NB4 (cell line): ENCODE measurements around the gene IL32.

Experiments used
- DNase-seq: peaks from one replicate; pipeline ENCODE4 v3.0.0; 2010; ENCODE audit warnings: low read depth
- H3K4me3 ChIP-seq: one replicate; pipeline ENCODE4 v1.5.1; 2011; ENCODE audit warnings: mild to moderate bottlenecking, low read depth, low read length, moderate library complexity
- CTCF ChIP-seq: IDR thresholded peaks from one replicate; pipeline ENCODE4 v1.5.1; 2012; ENCODE audit warnings: low read depth, low read length
- MAX ChIP-seq: IDR thresholded peaks from 2 replicates; pipeline ENCODE4 v1.6.1; 2011; ENCODE audit warnings: low read depth, low read length
- MYC ChIP-seq: IDR thresholded peaks from 2 replicates; pipeline ENCODE4 v1.6.1; 2011; ENCODE audit warnings: low read depth, low read length
- POLR2A ChIP-seq: IDR thresholded peaks from 2 replicates; pipeline ENCODE4 v1.6.1; 2011; ENCODE audit warnings: mild to moderate bottlenecking; ENCODE audit not compliant: insufficient read length; ENCODE audit errors: extremely low read depth

The IL32 gene

GRCh38 chr16:3035289-3035971 is 30.0 kb upstream of the IL32 start:
- TF ChIP-seq POLR2A (no peak), MAX (no peak), MYC (no peak), CTCF (no peak)
- H3K4me3 ChIP-seq = no peak overlapping the region
- DNase-seq = no peak

- no peak for DNase-seq
- no peak for TF ChIP-seq CTCF
- H3K4me3 ChIP-seq = no peak overlapping the region
These were observed 29.3 kb upstream of the IL32 start for GRCh38 chr16:3035972-3036725.

- no peak for DNase-seq
- H3K4me3 ChIP-seq = no peak within 1 kb of the TSS
- TF ChIP-seq POLR2A (no peak), MYC (no peak), MAX (no peak), CTCF (no peak)
These were observed 28.6 kb upstream of the IL32 start, which contains the start of gene BICDL2 for GRCh38 chr16:3036726-3037315. Gene BICDL2, minus strand, starts transcription at chr16:3036944. Its CDS starts 1,448 bp downstream, at chr16:3035496.

DNA sequence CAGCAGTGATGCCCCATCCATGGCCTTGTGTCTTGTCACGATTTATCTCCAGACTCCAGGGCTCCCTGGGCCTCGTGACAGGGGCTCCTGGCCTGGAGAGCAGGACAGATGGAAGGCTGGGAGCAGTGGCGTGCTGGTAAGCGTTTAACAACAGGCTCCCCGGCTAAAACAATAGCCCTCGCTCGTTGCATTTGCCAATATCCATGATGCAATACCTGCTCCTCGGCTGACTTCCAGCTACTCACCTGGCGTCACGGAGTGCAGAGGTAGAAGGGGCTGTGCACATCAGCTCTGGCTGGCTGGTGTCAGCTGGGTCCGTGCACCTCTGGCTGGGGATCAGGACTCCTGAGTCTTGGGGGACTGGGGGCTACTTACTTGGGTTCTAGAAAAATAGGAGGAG is 27.2 kb upstream of the IL32 start:
- no peak for TF ChIP-seq MYC
- no peak for DNase-seq
- H3K4me3 ChIP-seq = no peak overlapping the region

- no peak overlapping the region for H3K4me3 ChIP-seq
- TF ChIP-seq POLR2A = no peak
- TF ChIP-seq MYC = no peak
- TF ChIP-seq CTCF = no peak
- no peak for TF ChIP-seq MAX
- DNase-seq = no peak
These were observed 26.5 kb upstream of the IL32 start for GRCh38 chr16:3038896-3039295.

GRCh38 chr16:3042376-3042775 is 23.1 kb upstream of the IL32 start:
- DNase-seq = peak; percentile 69
- no peak for TF ChIP-seq POLR2A
- no peak for TF ChIP-seq MAX
- TF ChIP-seq CTCF = no peak
- TF ChIP-seq MYC = no peak
- H3K4me3 ChIP-seq = no peak overlapping the region
